H1 (cell line): ENCODE data around the gene ADAMTS13. TPM values are rescaled to one million over a fixed set of nuclear protein-coding genes. Genes with fewer than 3 reads are reported as not detected.

ENCODE experiments used
- CTCF ChIA-PET: fragments of 300-600 bp; sonication (Branson Sonifier 250); formaldehyde crosslinking; loops from one replicate; lab custom pipeline; 2021; ENCODE audit not compliant: partially characterized antibody; lab: Charles Lee
- POLR2A ChIA-PET: fragments of 300-600 bp; sonication (Branson Sonifier 250); formaldehyde crosslinking; loops from one replicate; lab custom pipeline; 2021; ENCODE audit warnings: inconsistent platforms; ENCODE audit not compliant: partially characterized antibody; lab: Charles Lee
- DNase-seq, 2 experiments: peaks; one replicate each; pipeline versions ENCODE4 v3.0.0 to v3.0.0-alpha.2; 2010 to 2022; ENCODE audit warnings: low spot score in 2 of 2, low read depth in 1 of 2, mixed read lengths in 1 of 2
- FAIRE-seq: peaks from 2 replicates; lab custom pipeline; 2011; peaks lifted over from hg19 to GRCh38; lab: Jason Lieb, UNC
- H2AFZ ChIP-seq: 2 replicates; pipeline ENCODE4 v1.8.1; 2012; ENCODE audit warnings: low read length, inconsistent platforms
- H2AK5ac ChIP-seq: 2 replicates; pipeline ENCODE4 v1.6.1; 2013; ENCODE audit warnings: low read depth, low read length
- H2BK120ac ChIP-seq: replicated peaks from 2 replicates; pipeline ENCODE3; 2013; ENCODE audit warnings: low read depth, low read length, inconsistent platforms
- H2BK12ac ChIP-seq: 2 replicates; pipeline ENCODE4 v1.6.1; 2013; ENCODE audit warnings: low read depth, low read length
- H2BK15ac ChIP-seq: 2 replicates; pipeline ENCODE4 v1.6.1; 2013; ENCODE audit warnings: low read length
- H2BK20ac ChIP-seq: 2 replicates; pipeline ENCODE4 v1.6.1; 2013; ENCODE audit warnings: low read length
- H2BK5ac ChIP-seq: 2 replicates; pipeline ENCODE4 v1.6.1; 2013; ENCODE audit warnings: low read depth, low read length
- H3K14ac ChIP-seq: 2 replicates; pipeline ENCODE4 v1.6.1; 2013; ENCODE audit warnings: inconsistent platforms; ENCODE audit not compliant: insufficient read length
- H3K18ac ChIP-seq: 2 replicates; pipeline ENCODE4 v1.6.1; 2013; ENCODE audit warnings: low read length; ENCODE audit errors: extremely low read depth
- H3K23ac ChIP-seq: 2 replicates; pipeline ENCODE4 v1.6.1; 2013; ENCODE audit warnings: inconsistent platforms; ENCODE audit not compliant: insufficient read length
- H3K23me2 ChIP-seq: 2 replicates; pipeline ENCODE4 v1.6.1; 2013; ENCODE audit warnings: low read depth, low read length
- H3K27ac ChIP-seq: 2 replicates; pipeline ENCODE4 v1.6.1; 2011; ENCODE audit warnings: low read depth, low read length, inconsistent platforms
- H3K27me3 ChIP-seq, 4 experiments: replicated peaks in 1 of 4; 1 replicate in 1 of 4; 2 replicates in 3 of 4; pipeline versions ENCODE4 v1.6.1 to v1.8.1; 2011 to 2013; ENCODE audit warnings: low read length in 3 of 4, mild to moderate bottlenecking in 3 of 4, inconsistent platforms in 2 of 4, mixed read lengths in 2 of 4, moderate library complexity in 1 of 4; ENCODE audit not compliant: control insufficient read depth in 3 of 4, insufficient read depth in 3 of 4; ENCODE audit errors: extremely low read depth in 1 of 4
- H3K36me3 ChIP-seq, 4 experiments: 2 replicates each; pipeline versions ENCODE4 v1.6.1 to v1.8.1; 2011 to 2013; ENCODE audit warnings: mild to moderate bottlenecking in 4 of 4, low read length in 3 of 4, moderate library complexity in 2 of 4, control low read depth in 1 of 4, inconsistent platforms in 1 of 4; ENCODE audit not compliant: insufficient read depth in 4 of 4, control insufficient read depth in 2 of 4
- H3K4ac ChIP-seq: replicated peaks from 2 replicates; pipeline ENCODE3; 2013; ENCODE audit warnings: low read length, low read depth, mixed read lengths, inconsistent platforms; ENCODE audit not compliant: insufficient read length
- H3K4me1 ChIP-seq, 4 experiments: replicated peaks in 1 of 4; 1 replicate in 1 of 4; 2 replicates in 3 of 4; pipeline versions ENCODE4 v1.6.1 to v1.8.1; 2011 to 2013; ENCODE audit warnings: low read length in 3 of 4, inconsistent platforms in 2 of 4, mixed read lengths in 1 of 4; ENCODE audit not compliant: insufficient read depth in 4 of 4, control insufficient read depth in 3 of 4
- H3K4me2 ChIP-seq, 2 experiments: 2 replicates each; pipeline versions ENCODE4 v1.6.1 to v1.8.1; 2011 to 2013; ENCODE audit warnings: low read depth in 2 of 2, low read length in 2 of 2, control low read depth in 1 of 2, inconsistent platforms in 1 of 2, mild to moderate bottlenecking in 1 of 2; ENCODE audit not compliant: insufficient read depth in 1 of 2
- H3K4me3 ChIP-seq, 4 experiments: fragments of 200-600, 300-600 bp in 1 of 4; sonication (generic), shearing (Covaris generic), sonication (Bioruptor Twin) in 1 of 4; 2 replicates each; pipeline versions ENCODE4 v1.5.1 to v1.8.1; 2011 to 2016; ENCODE audit warnings: low read length in 4 of 4, low read depth in 3 of 4, control low read depth in 2 of 4, inconsistent platforms in 2 of 4, mild to moderate bottlenecking in 2 of 4, mixed read lengths in 1 of 4, moderate library complexity in 1 of 4; ENCODE audit not compliant: insufficient read depth in 2 of 4; ENCODE audit errors: extremely low read depth in 1 of 4
- H3K56ac ChIP-seq: replicated peaks from 2 replicates; pipeline ENCODE3; 2013; ENCODE audit warnings: low read depth, mild to moderate bottlenecking, mixed read lengths, low read length, inconsistent platforms; ENCODE audit not compliant: insufficient read length
- H3K79me1 ChIP-seq: 2 replicates; pipeline ENCODE4 v1.6.1; 2013; ENCODE audit warnings: low read depth, low read length, control low read depth
- H3K79me2 ChIP-seq, 2 experiments: 2 replicates each; pipeline versions ENCODE4 v1.6.1 to v1.8.1; 2012 to 2013; ENCODE audit warnings: low read length in 2 of 2, mild to moderate bottlenecking in 2 of 2, inconsistent platforms in 1 of 2; ENCODE audit not compliant: insufficient read depth in 2 of 2, control insufficient read depth in 1 of 2
- H3K9ac ChIP-seq, 4 experiments: replicated peaks in 1 of 4; 1 replicate in 1 of 4; 2 replicates in 3 of 4; pipeline versions ENCODE4 v1.6.1 to v1.8.1; 2011 to 2013; ENCODE audit warnings: low read depth in 3 of 4, low read length in 3 of 4, control low read depth in 2 of 4, mild to moderate bottlenecking in 2 of 4, moderate library complexity in 2 of 4, inconsistent platforms in 1 of 4; ENCODE audit errors: extremely low read depth in 1 of 4
- H3K9me3 ChIP-seq, 2 experiments: 2 replicates each; pipeline versions ENCODE4 v1.6.1 to v1.8.1; 2012 to 2013; ENCODE audit warnings: mild to moderate bottlenecking in 2 of 2, moderate library complexity in 2 of 2, control low read depth in 1 of 2, inconsistent platforms in 1 of 2, low read depth in 1 of 2, low read length in 1 of 2, mixed read lengths in 1 of 2; ENCODE audit not compliant: insufficient read depth in 2 of 2
- H4K20me1 ChIP-seq, 2 experiments: replicated peaks in 1 of 2; 2 replicates each; pipeline versions ENCODE3 to v1.8.1; 2011 to 2013; ENCODE audit warnings: inconsistent platforms in 2 of 2, low read length in 2 of 2, mild to moderate bottlenecking in 1 of 2; ENCODE audit not compliant: insufficient read depth in 2 of 2, control insufficient read depth in 1 of 2
- H4K5ac ChIP-seq: 2 replicates; pipeline ENCODE4 v1.6.1; 2013; ENCODE audit warnings: low read length, low read depth, mixed read lengths, inconsistent platforms; ENCODE audit not compliant: insufficient read length
- H4K8ac ChIP-seq: 2 replicates; pipeline ENCODE4 v1.8.0; 2013; ENCODE audit warnings: mild to moderate bottlenecking, moderate library complexity, low read length, inconsistent platforms; ENCODE audit not compliant: insufficient read depth; ENCODE audit errors: extremely low read depth
- H4K91ac ChIP-seq: replicated peaks from 2 replicates; pipeline ENCODE3; 2013; ENCODE audit warnings: low read length, mixed read lengths, inconsistent platforms; ENCODE audit not compliant: insufficient read length
- ATF3 ChIP-seq: IDR thresholded peaks from 2 replicates; pipeline ENCODE4 v1.6.1; 2011; ENCODE audit warnings: low read depth, mild to moderate bottlenecking, low read length; ENCODE audit not compliant: insufficient read depth
- CTCF ChIP-seq, 3 experiments: IDR thresholded peaks; 1 replicate in 2 of 3; 2 replicates in 1 of 3; pipeline versions ENCODE4 v1.5.1 to v1.6.1; 2011; ENCODE audit warnings: low read length in 3 of 3, mild to moderate bottlenecking in 3 of 3, inconsistent platforms in 2 of 3, low read depth in 1 of 3, moderate library complexity in 1 of 3; ENCODE audit not compliant: insufficient read depth in 1 of 3; ENCODE audit errors: control extremely low read depth in 1 of 3
- WGBS, 2 experiments: shearing (Covaris generic) in 1 of 2; methylation state at CpG; one replicate each; pipeline versions ENCODE4 v1.1.6 to v1.1.7; 2013 to 2015; ENCODE audit warnings: low lambda C conversion rate in 2 of 2, mixed read lengths in 2 of 2, inconsistent platforms in 1 of 2, low coverage in 1 of 2, missing lambda C conversion rate in 1 of 2; ENCODE audit not compliant: insufficient replicate concordance in 2 of 2, insufficient coverage in 1 of 2, insufficient read length in 1 of 2; ENCODE audit errors: extremely low coverage in 1 of 2, missing lambda C conversion rate in 1 of 2; 5-methylcytosine and 5-hydroxymethylcytosine counted together
- polyA plus RNA-seq, 7 experiments: library from polyadenylated mRNA; depleted of rRNA in 3 of 7; stranded (reverse) in 5 of 7; unstranded in 2 of 7; fragments of >200 nt in 5 of 7; fragments of 200-250 nt in 2 of 7; gene quantifications; 1 replicate in 5 of 7; 2 replicates in 1 of 7; 4 replicates in 1 of 7; pipeline versions ENCODE4 v1.2.1 to v1.2.3, GENCODE V29; 2011 to 2013; ENCODE audit warnings: missing spikeins in 2 of 7, mixed read lengths in 2 of 7
- total RNA-seq: library from RNA; stranded (reverse); fragmentation: NEBNext Ultra II Directional; extraction: Animal tissue kit (Norgen Biotek cat#: 25700); gene quantifications from 2 replicates; pipeline ENCODE4 v1.2.1, GENCODE V29; 2021

Gene ADAMTS13
- total and polyA plus RNA-seq, 2 of the 8 experiments (the other 6 are each of a cell fraction or from before 2014, with no cell fraction given) = 4.4 to 5.8 TPM

GRCh38 chr9:133394687-133395271, 27.4 kb upstream of the ADAMTS13 start:
- H3K79me2 ChIP-seq = no peaks in the 10 kb centered on the region
- no peaks in the 10 kb centered on the region for H3K4me1 ChIP-seq
- no peak overlapping the region for H3K23ac ChIP-seq
- no peaks in the 10 kb centered on the region for H3K79me1 ChIP-seq
- TF ChIP-seq CTCF (IDR thresholded peaks at IDR 0.05; ENCODE audit: control extremely low read depth in 1 of 3, insufficient read depth in 1 of 3, low read depth in 1 of 3, low read length in 3 of 3) (peak in 1 of 3 experiments; percentile 12; a peak in 1 of 4 replicates), ATF3 (no peak)
- H3K4me2 ChIP-seq = no peak overlapping the region
- H3K23me2 ChIP-seq = peaks cover 12% of the 10 kb centered on the region; the same call in 1 of the 2 replicates
- ChIA-PET CTCF (interaction anchor here (0.9 to 5.7 kb wide), 16 partner anchors 9 to 209 kb away, joined by 3 to 52 read pairs (median 6); partner anchors contain the start of gene STKLD1), POLR2A (interaction anchor here (1.0 to 1.7 kb wide), 9 partner anchors 8 to 90 kb away, joined by 3 to 5 read pairs (median 4); partner anchors contain the start of genes MED22, RPL7A and STKLD1)
- H2AK5ac ChIP-seq = no peak overlapping the region
- H3K18ac ChIP-seq = no peak overlapping the region
- FAIRE-seq = no peak
- H3K4me3 ChIP-seq = no peak overlapping the region
- H2BK20ac ChIP-seq = no peak overlapping the region
- H3K27ac ChIP-seq = no peak overlapping the region
- peaks cover 4% of the 10 kb centered on the region in 2 experiments; a peak in 1 of 4 replicates for H3K9me3 ChIP-seq
- H3K27me3 ChIP-seq = no peaks in the 10 kb centered on the region; a peak in 3 of 7 replicates
- H2BK120ac ChIP-seq = no peak overlapping the region
- no peak overlapping the region for H2BK5ac ChIP-seq
- no peak overlapping the region for H4K8ac ChIP-seq
- no peak overlapping the region for H2BK12ac ChIP-seq
- no peak overlapping the region for H2BK15ac ChIP-seq
- no peak overlapping the region for H3K9ac ChIP-seq
- H3K4ac ChIP-seq = no peak overlapping the region
- H2AFZ ChIP-seq = no peak overlapping the region
- H4K20me1 ChIP-seq = peaks cover 0 to 2% of the 10 kb centered on the region in 2 experiments
- no peaks in the 10 kb centered on the region for H3K36me3 ChIP-seq
- WGBS, 2 experiments = 59% methylated on average over 8 of the region's 8 CpGs; no CpG with 5 or more reads in 1 of the 2 experiments
- no peak overlapping the region for H3K56ac ChIP-seq
- no peak overlapping the region for H3K14ac ChIP-seq
- no peak overlapping the region for H4K91ac ChIP-seq
- DNase-seq = no peak
- H4K5ac ChIP-seq = no peak overlapping the region
